ENCODE data around the gene PRLHR. TPM values are rescaled to one million over a fixed set of nuclear protein-coding genes. Genes with fewer than 3 reads are reported as not detected.

Gene PRLHR
- total RNA-seq, 3 donors from 2014 or later (not counting 1 experiment from before 2014, with no cell fraction given): not detected

GRCh38 chr10:118564652-118565051 is 30.8 kb downstream of the PRLHR start:
- Mint-ChIP-seq H3K27me3 (ENCODE audit: low read depth in 2 of 2) (peaks cover 14 to 16% of the 10 kb centered on the region in 2 donors), H3K9me3 (no peaks in the 10 kb centered on the region), H3K36me3 (no peaks in the 10 kb centered on the region), H3K4me1 (no peaks in the 10 kb centered on the region), H3K27ac (no peak overlapping the region), H3K4me3 (no peak overlapping the region)
- Histone ChIP-seq H3K27me3 (ENCODE audit: control insufficient read depth, insufficient read depth, low read length) (no peaks in the 10 kb centered on the region), H3K27ac (ENCODE audit: low read length) (no peak overlapping the region), H3K4me3 (ENCODE audit: low read length) (no peak overlapping the region), H3K4me1 (ENCODE audit: control insufficient read depth, insufficient read depth, low read length) (no peaks in the 10 kb centered on the region), H3K36me3 (ENCODE audit: control insufficient read depth, insufficient read depth, low read length) (no peaks in the 10 kb centered on the region), H3K9me3 (ENCODE audit: control insufficient read depth, insufficient read depth, low read length) (no peaks in the 10 kb centered on the region)
- 72% methylated on average over 6 of the region's 6 CpGs for WGBS (ENCODE audit: insufficient coverage)
- ATAC-seq (no peak), DNase-seq (no peak)
- no peak for TF ChIP-seq CTCF (IDR thresholded peaks at IDR 0.05)
- intact Hi-C loops (cut with micrococcal nuclease): loop anchor here (5.0 kb wide), 1 partner anchor 238 kb away; no protein-coding TSS in a partner anchor

- no peaks in the 10 kb centered on the region for H3K27me3 ChIP-seq (ENCODE audit: control insufficient read depth, insufficient read depth, low read length)
- 90% methylated on average over 2 of the region's 3 CpGs for WGBS (ENCODE audit: insufficient coverage)
- Mint-ChIP-seq H3K9me3 (no peaks in the 10 kb centered on the region), H3K4me3 (no peak overlapping the region), H3K27me3 (ENCODE audit: low read depth in 2 of 2) (peaks cover 16 to 20% of the 10 kb centered on the region in 2 donors), H3K4me1 (no peaks in the 10 kb centered on the region), H3K36me3 (no peaks in the 10 kb centered on the region), H3K27ac (no peak overlapping the region)
- H3K9me3 ChIP-seq (ENCODE audit: control insufficient read depth, insufficient read depth, low read length): no peaks in the 10 kb centered on the region
- no peaks in the 10 kb centered on the region for H3K36me3 ChIP-seq (ENCODE audit: control insufficient read depth, insufficient read depth, low read length)
- H3K4me1 ChIP-seq (ENCODE audit: control insufficient read depth, insufficient read depth, low read length): no peaks in the 10 kb centered on the region
- ATAC-seq: no peak
- intact Hi-C loops (cut with micrococcal nuclease): no loop called here
- no peak overlapping the region for H3K4me3 ChIP-seq (ENCODE audit: low read length)
- TF ChIP-seq CTCF (IDR thresholded peaks at IDR 0.05): no peak
- H3K27ac ChIP-seq (ENCODE audit: low read length): no peak overlapping the region
- no peak for DNase-seq
Measured at GRCh38 chr10:118564114-118564513, 31.3 kb downstream of the PRLHR start.

GRCh38 chr10:118563373-118563890 is 32.0 kb downstream of the PRLHR start:
- WGBS (ENCODE audit: insufficient coverage): 90% methylated on average over 2 of the region's 3 CpGs
- Mint-ChIP-seq H3K27me3 (ENCODE audit: low read depth in 2 of 2) (peaks cover 16 to 23% of the 10 kb centered on the region in 2 donors), H3K4me1 (no peaks in the 10 kb centered on the region), H3K4me3 (no peak overlapping the region), H3K27ac (no peak overlapping the region), H3K9me3 (no peaks in the 10 kb centered on the region), H3K36me3 (no peaks in the 10 kb centered on the region)
- no peak for ATAC-seq
- no peak overlapping the region for H3K4me3 ChIP-seq (ENCODE audit: low read length)
- intact Hi-C loops (cut with micrococcal nuclease): no loop called here
- no peaks in the 10 kb centered on the region for H3K36me3 ChIP-seq (ENCODE audit: control insufficient read depth, insufficient read depth, low read length)
- H3K27me3 ChIP-seq (ENCODE audit: control insufficient read depth, insufficient read depth, low read length): no peaks in the 10 kb centered on the region
- H3K4me1 ChIP-seq (ENCODE audit: control insufficient read depth, insufficient read depth, low read length): no peaks in the 10 kb centered on the region
- no peak overlapping the region for H3K27ac ChIP-seq (ENCODE audit: low read length)
- no peak for DNase-seq
- H3K9me3 ChIP-seq (ENCODE audit: control insufficient read depth, insufficient read depth, low read length): no peaks in the 10 kb centered on the region
- no peak for TF ChIP-seq CTCF (IDR thresholded peaks at IDR 0.05)

GRCh38 chr10:118562851-118563250 is 32.6 kb downstream of the PRLHR start:
- DNase-seq (no peak), ATAC-seq (no peak)
- Mint-ChIP-seq H3K9me3 (no peaks in the 10 kb centered on the region), H3K4me1 (no peaks in the 10 kb centered on the region), H3K27ac (no peak overlapping the region), H3K4me3 (no peak overlapping the region), H3K36me3 (no peaks in the 10 kb centered on the region), H3K27me3 (ENCODE audit: low read depth in 2 of 2) (peaks cover 16 to 27% of the 10 kb centered on the region in 2 donors)
- no peaks in the 10 kb centered on the region for H3K4me1 ChIP-seq (ENCODE audit: control insufficient read depth, insufficient read depth, low read length)
- intact Hi-C loops (cut with micrococcal nuclease): no loop called here
- no CpG with 5 or more reads among the region's 1 CpG for WGBS (ENCODE audit: insufficient coverage)
- TF ChIP-seq CTCF (IDR thresholded peaks at IDR 0.05): no peak
- H3K27me3 ChIP-seq (ENCODE audit: control insufficient read depth, insufficient read depth, low read length): no peaks in the 10 kb centered on the region
- H3K36me3 ChIP-seq (ENCODE audit: control insufficient read depth, insufficient read depth, low read length): no peaks in the 10 kb centered on the region
- no peak overlapping the region for H3K4me3 ChIP-seq (ENCODE audit: low read length)
- H3K9me3 ChIP-seq (ENCODE audit: control insufficient read depth, insufficient read depth, low read length): no peaks in the 10 kb centered on the region
- H3K27ac ChIP-seq (ENCODE audit: low read length): no peak overlapping the region
